SH-SY5Y (cell line): ENCODE measurements around the gene PYGO2.

Source experiments
- GATA2 ChIP-seq: IDR thresholded peaks from 2 replicates; pipeline ENCODE4 v1.6.1; 2011; ENCODE audit warnings: mild to moderate bottlenecking, low read depth, low read length
- GATA3 ChIP-seq: IDR thresholded peaks from 2 replicates; pipeline ENCODE4 v1.6.1; 2011; ENCODE audit warnings: low read depth, mild to moderate bottlenecking, low read length, moderate library complexity

- TF ChIP-seq GATA3 (no peak), GATA2 (no peak)
Measured at GRCh38 chr1:154964359-154964758, 2.8 kb upstream of the PYGO2 start.
